K562 (cell line): Measurements from ENCODE around the gene R3HDM1. TPM values are rescaled to one million over a fixed set of nuclear protein-coding genes. Genes with fewer than 3 reads are reported as not detected.

Experiments
- CBFA2T2 ChIP-seq: fragments of 450-650 bp; conservative IDR thresholded peaks from 2 replicates; pipeline ENCODE4 v1.6.1; 2017; ENCODE audit warnings: mild to moderate bottlenecking
- EGR1 ChIP-seq: fragments of 450-650 bp; conservative IDR thresholded peaks from 2 replicates; pipeline ENCODE4 v1.6.1; 2017; ENCODE audit warnings: mild to moderate bottlenecking
- MECOM ChIP-seq: fragments of 250-450 bp; sonication (Bioruptor Pico); IDR thresholded peaks from 2 replicates; pipeline ENCODE4 v1.8.0; 2022; ENCODE audit warnings: inconsistent platforms
- PHF20 ChIP-seq: fragments of 450-650 bp; IDR thresholded peaks from 2 replicates; pipeline ENCODE4 v1.6.1; 2018; ENCODE audit not compliant: partially characterized antibody
- RBM34 ChIP-seq: fragments of 200-400 bp; formaldehyde crosslinking; IDR thresholded peaks from 2 replicates; pipeline ENCODE4 v1.6.1; 2018; ENCODE audit warnings: low read length, borderline replicate concordance; ENCODE audit not compliant: insufficient read depth
- SMAD3 ChIP-seq: fragments of 450-650 bp; formaldehyde crosslinking; conservative IDR thresholded peaks from 2 replicates; pipeline ENCODE4 v1.4.0; 2020; ENCODE audit warnings: mild to moderate bottlenecking
- ZNF217 ChIP-seq: sonication (generic); formaldehyde crosslinking; IDR thresholded peaks from 2 replicates; pipeline ENCODE4 v1.8.0; 2022; ENCODE audit warnings: mild to moderate bottlenecking, missing genetic modification reagents
- polyA plus RNA-seq, 8 experiments: library from polyadenylated mRNA; depleted of rRNA in 4 of 8; stranded (reverse) in 5 of 8; unstranded in 3 of 8; fragments of >200 nt; fragmentation: Nextera tagmentation in 2 of 8; fragmentation: Illumina TruSeq in 1 of 8; extraction: Ambion mirVana in 2 of 8; extraction: Trizol in 1 of 8; gene quantifications; 2 replicates each; pipeline versions ENCODE4 v1.2.1 to v1.2.3, GENCODE V29; 2011 to 2014; ENCODE audit warnings: inconsistent platforms in 1 of 8, missing spikeins in 1 of 8
- total RNA-seq, 7 experiments: library from RNA; depleted of rRNA in 6 of 7; stranded (reverse); fragments of >200 nt in 6 of 7; fragmentation: Illumina TruSeq in 2 of 7; extraction: Trizol in 2 of 7; gene quantifications; 2 replicates each; pipeline versions ENCODE4 v1.2.1 to v1.2.3, GENCODE V29; 2011 to 2021; ENCODE audit warnings: low replicate concordance in 1 of 7
- TF ChIP-seq, protein P1 (sequence below): fragments of 250-450 bp; sonication (Bioruptor Pico); IDR thresholded peaks from 2 replicates; pipeline ENCODE4 v1.8.0; 2021; ENCODE audit warnings: mild to moderate bottlenecking, moderate library complexity
- TF ChIP-seq, protein P2 (sequence below), 2 experiments: fragments of 450-650 bp in 1 of 2; sonication (generic) in 1 of 2; formaldehyde crosslinking in 1 of 2; IDR thresholded peaks in 1 of 2; conservative IDR thresholded peaks in 1 of 2; 2 replicates each; pipeline versions ENCODE4 v1.6.1 to v1.8.1; 2016 to 2023; ENCODE audit warnings: mild to moderate bottlenecking in 2 of 2, moderate library complexity in 2 of 2, inconsistent platforms in 1 of 2, missing genetic modification reagents in 1 of 2
- TF ChIP-seq, protein P3 (sequence below): IDR thresholded peaks from 3 replicates; pipeline ENCODE4 v1.6.1; 2011; ENCODE audit warnings: borderline replicate concordance, mild to moderate bottlenecking; ENCODE audit not compliant: insufficient read length, insufficient read depth
- TF ChIP-seq, protein P4 (sequence below): sonication (generic); formaldehyde crosslinking; IDR thresholded peaks from 2 replicates; pipeline ENCODE4 v1.8.0; 2022; ENCODE audit warnings: mild to moderate bottlenecking, missing genetic modification reagents, borderline replicate concordance

Gene R3HDM1
- total and polyA plus RNA-seq, 9 of the 15 experiments (the other 6 are each of a cell fraction or from before 2014, with no cell fraction given): 12.4 to 89.4 (median 31.0) TPM

DNA sequence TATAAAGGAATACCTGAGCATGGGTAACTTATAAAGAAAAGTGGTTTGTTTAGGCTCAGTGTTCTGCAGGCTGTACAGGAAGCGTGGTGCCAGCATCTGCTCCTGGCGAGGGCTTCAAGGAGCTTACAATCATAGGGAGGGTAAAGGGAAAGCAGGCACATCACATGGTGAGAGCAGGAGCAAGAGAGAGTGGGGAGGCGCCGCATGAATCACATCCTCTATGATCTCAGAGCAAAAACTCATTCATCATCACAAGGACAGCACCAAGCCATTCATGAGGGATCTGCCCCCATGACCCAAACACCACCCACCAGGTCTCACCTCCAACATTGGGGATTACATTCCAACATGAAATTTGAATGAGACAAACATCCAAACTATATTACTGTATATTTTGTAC lies 32.5 kb downstream of the R3HDM1 start (continued):
- TF ChIP-seq, protein P1, sequence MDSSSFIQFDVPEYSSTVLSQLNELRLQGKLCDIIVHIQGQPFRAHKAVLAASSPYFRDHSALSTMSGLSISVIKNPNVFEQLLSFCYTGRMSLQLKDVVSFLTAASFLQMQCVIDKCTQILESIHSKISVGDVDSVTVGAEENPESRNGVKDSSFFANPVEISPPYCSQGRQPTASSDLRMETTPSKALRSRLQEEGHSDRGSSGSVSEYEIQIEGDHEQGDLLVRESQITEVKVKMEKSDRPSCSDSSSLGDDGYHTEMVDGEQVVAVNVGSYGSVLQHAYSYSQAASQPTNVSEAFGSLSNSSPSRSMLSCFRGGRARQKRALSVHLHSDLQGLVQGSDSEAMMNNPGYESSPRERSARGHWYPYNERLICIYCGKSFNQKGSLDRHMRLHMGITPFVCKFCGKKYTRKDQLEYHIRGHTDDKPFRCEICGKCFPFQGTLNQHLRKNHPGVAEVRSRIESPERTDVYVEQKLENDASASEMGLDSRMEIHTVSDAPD (CRISPR knock-in tag): no peak
- TF ChIP-seq ZNF217 (CRISPR knock-in tag) (no peak), MECOM (no peak), EGR1 (peak; percentile 35; the same call in 1 of the 2 replicates), PHF20 (no peak), SMAD3 (no peak), RBM34 (no peak), CBFA2T2 (no peak)
- TF ChIP-seq, protein P2, sequence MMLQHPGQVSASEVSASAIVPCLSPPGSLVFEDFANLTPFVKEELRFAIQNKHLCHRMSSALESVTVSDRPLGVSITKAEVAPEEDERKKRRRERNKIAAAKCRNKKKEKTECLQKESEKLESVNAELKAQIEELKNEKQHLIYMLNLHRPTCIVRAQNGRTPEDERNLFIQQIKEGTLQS (IDR thresholded peaks at IDR 0.05): peak; percentile 84
- TF ChIP-seq, protein P2 (CRISPR knock-in tag; conservative IDR thresholded peaks at IDR 0.05): no peak
- TF ChIP-seq, protein P3, sequence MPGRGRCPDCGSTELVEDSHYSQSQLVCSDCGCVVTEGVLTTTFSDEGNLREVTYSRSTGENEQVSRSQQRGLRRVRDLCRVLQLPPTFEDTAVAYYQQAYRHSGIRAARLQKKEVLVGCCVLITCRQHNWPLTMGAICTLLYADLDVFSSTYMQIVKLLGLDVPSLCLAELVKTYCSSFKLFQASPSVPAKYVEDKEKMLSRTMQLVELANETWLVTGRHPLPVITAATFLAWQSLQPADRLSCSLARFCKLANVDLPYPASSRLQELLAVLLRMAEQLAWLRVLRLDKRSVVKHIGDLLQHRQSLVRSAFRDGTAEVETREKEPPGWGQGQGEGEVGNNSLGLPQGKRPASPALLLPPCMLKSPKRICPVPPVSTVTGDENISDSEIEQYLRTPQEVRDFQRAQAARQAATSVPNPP: no peak
- TF ChIP-seq, protein P4, sequence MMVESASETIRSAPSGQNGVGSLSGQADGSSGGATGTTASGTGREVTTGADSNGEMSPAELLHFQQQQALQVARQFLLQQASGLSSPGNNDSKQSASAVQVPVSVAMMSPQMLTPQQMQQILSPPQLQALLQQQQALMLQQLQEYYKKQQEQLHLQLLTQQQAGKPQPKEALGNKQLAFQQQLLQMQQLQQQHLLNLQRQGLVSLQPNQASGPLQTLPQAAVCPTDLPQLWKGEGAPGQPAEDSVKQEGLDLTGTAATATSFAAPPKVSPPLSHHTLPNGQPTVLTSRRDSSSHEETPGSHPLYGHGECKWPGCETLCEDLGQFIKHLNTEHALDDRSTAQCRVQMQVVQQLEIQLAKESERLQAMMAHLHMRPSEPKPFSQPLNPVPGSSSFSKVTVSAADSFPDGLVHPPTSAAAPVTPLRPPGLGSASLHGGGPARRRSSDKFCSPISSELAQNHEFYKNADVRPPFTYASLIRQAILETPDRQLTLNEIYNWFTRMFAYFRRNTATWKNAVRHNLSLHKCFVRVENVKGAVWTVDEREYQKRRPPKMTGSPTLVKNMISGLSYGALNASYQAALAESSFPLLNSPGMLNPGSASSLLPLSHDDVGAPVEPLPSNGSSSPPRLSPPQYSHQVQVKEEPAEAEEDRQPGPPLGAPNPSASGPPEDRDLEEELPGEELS (CRISPR knock-in tag): no peak
